Fibroblast of mammary gland (primary cell): Measurements from ENCODE around the gene GRAP.

ENCODE experiments used
- DNase-seq: peaks from one replicate; pipeline ENCODE4 v3.0.0-alpha.2; 2010; ENCODE audit warnings: low read depth
- H3K4me3 ChIP-seq: 2 replicates; pipeline ENCODE4 v1.5.1; 2011; ENCODE audit warnings: low read depth, mild to moderate bottlenecking, low read length, moderate library complexity; ENCODE audit not compliant: control insufficient read depth
- CTCF ChIP-seq: conservative IDR thresholded peaks from 2 replicates; pipeline ENCODE4 v1.5.1; 2011; ENCODE audit warnings: low read depth, low read length, inconsistent platforms; ENCODE audit not compliant: control insufficient read depth, insufficient read depth

Gene GRAP

GRCh38 chr17:18993905-18994526, 52.7 kb downstream of the GRAP start:
- DNase-seq, result no peak
- H3K4me3 ChIP-seq, result no peak overlapping the region
- no peak for TF ChIP-seq CTCF

DNA sequence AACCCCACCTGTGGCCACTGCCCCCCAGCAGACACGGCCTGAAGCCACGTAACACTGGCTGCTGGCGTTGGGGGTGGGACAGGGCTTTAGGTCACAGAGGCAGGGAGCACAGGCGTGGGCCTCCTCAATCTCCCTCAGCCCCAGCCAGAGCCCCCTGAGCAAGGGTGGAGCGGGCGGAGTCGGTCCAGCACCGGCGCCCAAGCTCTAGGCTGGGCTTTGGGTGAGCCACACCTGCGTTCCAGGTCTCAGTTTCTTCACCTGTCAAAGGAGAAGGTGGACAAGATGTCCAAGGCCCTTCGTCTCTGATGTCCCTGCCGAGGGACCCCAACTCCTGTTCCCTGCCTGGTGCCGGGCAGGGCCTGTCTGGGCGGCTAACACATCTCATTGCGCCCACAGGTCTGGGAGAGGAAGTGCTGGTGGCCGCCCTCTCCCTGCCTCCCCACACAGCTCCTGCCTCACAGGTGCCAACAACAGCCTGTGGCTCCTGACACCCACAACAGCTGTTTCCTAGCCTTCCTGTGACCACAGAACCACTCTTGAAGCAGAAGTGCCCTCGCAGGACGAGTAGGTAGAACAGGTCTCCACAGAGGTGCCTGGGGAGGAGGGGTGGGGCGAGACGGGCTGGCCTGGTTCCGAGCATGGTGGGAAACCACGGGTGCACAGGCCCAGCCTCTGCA, 54.2 kb downstream of the GRAP start:
- DNase-seq, result no peak
- TF ChIP-seq CTCF, result no peak
- no peak overlapping the region for H3K4me3 ChIP-seq

GRCh38 chr17:18991531-18992315, 55.0 kb downstream of the GRAP start:
- DNase-seq, result no peak
- H3K4me3 ChIP-seq, result no peak overlapping the region
- no peak for TF ChIP-seq CTCF

GRCh38 chr17:18990331-18990730, 56.4 kb downstream of the GRAP start:
- no peak for TF ChIP-seq CTCF
- no peak overlapping the region for H3K4me3 ChIP-seq
- no peak for DNase-seq

DNA sequence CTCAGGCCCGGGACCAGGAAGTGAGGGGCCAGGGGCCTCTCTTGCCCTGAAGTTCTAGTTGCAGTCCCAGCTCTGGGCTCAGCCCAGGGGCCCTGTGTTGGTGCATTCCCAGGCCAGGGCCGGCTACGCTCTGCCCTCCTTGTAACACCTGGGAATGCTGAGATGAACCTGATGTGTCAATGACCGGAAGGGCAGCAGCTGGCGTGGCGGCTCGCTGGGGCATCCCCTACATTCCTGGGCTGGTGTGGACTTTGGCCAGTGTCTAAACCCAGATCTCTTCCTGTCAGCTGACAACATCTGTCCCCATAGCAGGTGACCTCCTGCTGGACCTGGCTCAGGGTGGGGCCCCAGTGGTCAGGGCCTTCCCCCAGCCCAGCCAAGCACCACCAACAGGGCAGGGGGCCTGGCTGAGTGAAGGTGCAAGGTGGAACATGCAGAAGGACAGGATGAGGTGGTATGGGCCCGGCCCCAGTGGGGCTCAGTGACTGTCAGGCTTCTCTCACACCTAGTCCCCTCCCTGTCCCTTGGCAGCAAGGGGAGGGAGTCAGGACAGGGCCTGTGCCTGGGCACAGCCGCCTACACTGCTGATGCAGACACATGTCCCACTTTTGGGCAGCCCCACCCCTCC, 58.1 kb downstream of the GRAP start:
- DNase-seq, result no peak
- TF ChIP-seq CTCF, result no peak
- no peak overlapping the region for H3K4me3 ChIP-seq

DNA sequence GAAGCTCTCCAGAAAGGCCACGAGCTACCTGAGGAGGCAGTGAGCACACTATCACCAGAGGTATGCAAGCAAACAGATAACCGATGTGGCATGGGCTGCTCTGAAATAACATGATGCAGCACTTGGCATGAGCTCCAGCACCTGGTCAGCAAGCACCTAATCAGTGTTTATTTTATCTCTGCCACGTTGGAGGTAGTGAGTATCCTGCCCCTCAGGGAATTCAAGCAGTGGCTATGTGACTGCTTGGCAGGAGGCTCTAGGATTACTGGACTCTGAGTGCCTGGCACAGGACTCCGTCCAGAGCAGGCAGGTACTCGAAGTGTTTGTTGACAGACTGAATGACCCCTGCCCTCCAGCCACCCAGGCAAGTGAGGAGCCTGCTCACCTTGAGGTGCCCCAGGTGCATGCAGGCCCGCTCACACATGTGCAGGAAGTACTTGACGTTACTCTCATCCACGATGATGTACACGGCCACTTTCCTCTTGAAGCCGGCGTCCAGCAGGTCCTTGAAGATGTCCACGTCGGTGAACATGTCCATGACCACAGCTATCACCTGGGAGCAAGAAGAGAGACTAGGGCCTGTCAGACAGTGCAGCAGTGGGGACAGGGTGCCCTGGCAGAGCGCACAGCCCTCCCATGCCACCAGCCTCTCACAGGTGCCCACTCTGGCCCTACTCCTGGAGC, 58.8 kb downstream of the GRAP start:
- no peak overlapping the region for H3K4me3 ChIP-seq
- no peak for TF ChIP-seq CTCF
- DNase-seq, result no peak
